Measurements from ENCODE around the gene EIF4EBP3. TPM values are rescaled to one million over a fixed set of nuclear protein-coding genes. Genes with fewer than 3 reads are reported as not detected.

The EIF4EBP3 gene
- total and polyA plus RNA-seq, 10 of the 15 experiments (the other 5 are each of a cell fraction or from before 2014, with no cell fraction given), result 3.5 to 16.1 (median 6.2) TPM

DNA sequence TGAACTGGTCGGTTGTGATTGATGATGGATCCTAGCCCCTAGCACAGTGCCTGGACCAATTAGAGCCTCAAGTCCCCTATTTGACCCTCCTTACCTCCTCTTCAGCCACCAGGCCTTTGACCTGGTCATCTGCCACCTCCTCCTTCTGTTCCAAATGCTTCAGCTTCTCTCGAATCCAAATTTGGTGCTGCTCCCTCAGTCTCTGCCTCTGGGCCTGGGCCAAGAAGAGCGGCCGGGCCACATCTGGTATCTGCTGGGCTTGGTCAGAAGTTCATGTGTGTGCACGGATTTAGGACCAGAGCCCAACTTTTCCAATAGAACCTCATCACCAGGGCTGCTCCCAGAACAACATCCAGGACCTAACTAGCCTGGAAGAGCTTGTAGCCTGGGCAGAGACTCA lies 23.6 kb downstream of the EIF4EBP3 start (continued):
- TF ChIP-seq, protein P1, sequence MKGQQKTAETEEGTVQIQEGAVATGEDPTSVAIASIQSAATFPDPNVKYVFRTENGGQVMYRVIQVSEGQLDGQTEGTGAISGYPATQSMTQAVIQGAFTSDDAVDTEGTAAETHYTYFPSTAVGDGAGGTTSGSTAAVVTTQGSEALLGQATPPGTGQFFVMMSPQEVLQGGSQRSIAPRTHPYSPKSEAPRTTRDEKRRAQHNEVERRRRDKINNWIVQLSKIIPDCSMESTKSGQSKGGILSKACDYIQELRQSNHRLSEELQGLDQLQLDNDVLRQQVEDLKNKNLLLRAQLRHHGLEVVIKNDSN (IDR thresholded peaks at IDR 0.05; ENCODE audit: borderline replicate concordance, extremely low read length, insufficient read depth, low read depth, low read length), result no peak

DNA sequence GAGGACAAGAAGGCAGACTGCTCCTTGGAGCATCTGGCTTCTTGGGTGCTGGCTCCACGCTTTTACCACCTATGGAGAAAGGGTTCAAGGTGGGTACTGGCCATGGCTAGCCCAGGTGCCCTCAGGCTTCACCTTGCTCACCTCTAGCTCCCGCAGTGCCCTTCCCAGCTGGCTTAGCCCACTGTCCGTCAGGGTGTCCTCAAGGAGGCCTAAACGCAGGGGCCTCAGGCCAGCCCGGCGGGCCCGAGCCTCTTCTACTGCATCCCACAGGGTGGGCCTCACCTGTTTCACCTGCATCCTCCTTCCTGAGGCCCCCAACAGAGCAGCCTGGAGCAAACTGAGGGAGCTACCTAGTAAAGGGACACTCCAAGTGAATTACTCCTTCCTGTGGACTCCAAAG lies 26.2 kb downstream of the EIF4EBP3 start:
- Histone ChIP-seq H3K9me3 (replicated peaks; ENCODE audit: control insufficient read depth, insufficient read depth, low read length) (no peaks in the 10 kb centered on the region), H3K4me1 (ENCODE audit: control insufficient read depth, insufficient read depth, low read length) (peaks cover 11% of the 10 kb centered on the region), H3K4me3 (no peak overlapping the region), H3K36me3 (ENCODE audit: control insufficient read depth in 2 of 2, insufficient read depth in 2 of 2, low read length in 1 of 2) (peaks cover 0 to 6% of the 10 kb centered on the region in 2 experiments; a peak in 2 of 4 replicates), H3K79me2 (ENCODE audit: control insufficient read depth, insufficient read depth, low read length) (no peaks in the 10 kb centered on the region; the same call in 1 of the 2 replicates), H3K9ac (ENCODE audit: control insufficient read depth, insufficient read depth, low read length) (no peak overlapping the region), H4K20me1 (ENCODE audit: control insufficient read depth, insufficient read depth) (no peaks in the 10 kb centered on the region), H2AFZ (ENCODE audit: control insufficient read depth, low read depth, low read length) (no peak overlapping the region), H3K4me2 (ENCODE audit: control insufficient read depth, insufficient read depth) (no peak overlapping the region), H3K27me3 (replicated peaks in 1 of 2; ENCODE audit: control insufficient read depth in 2 of 2, insufficient read depth in 2 of 2, low read length in 1 of 2) (no peaks in the 10 kb centered on the region), H3K27ac (ENCODE audit: control insufficient read depth, insufficient read depth) (no peak overlapping the region)
- 85% methylated on average over 7 of the region's 7 CpGs for WGBS (ENCODE audit: insufficient coverage, insufficient replicate concordance, low lambda C conversion rate, missing lambda C conversion rate)
- FAIRE-seq, result no peak
- ATAC-seq, result no peak
- ChIA-PET RAD21 (ENCODE audit: unreplicated experiment) (no interaction called here), SMC1A (ENCODE audit: uncharacterized antibody, unreplicated experiment) (no interaction called here), CTCF (no interaction called here), POLR2A (interaction anchor here (1.0 kb wide), 1 partner anchor 13 kb away, joined by 3 read pairs; no protein-coding TSS in a partner anchor)
- no peak for DNase-seq (ENCODE audit: low read depth, low spot score)
- in situ Hi-C loops (cut with MboI), result no loop called here
- intact Hi-C loops (cut with micrococcal nuclease; ENCODE audit: unreplicated experiment), result no loop called here
- TF ChIP-seq ZNF207 (IDR thresholded peaks at IDR 0.05; ENCODE audit: borderline replicate concordance) (no peak), YY1 (IDR thresholded peaks at IDR 0.05; ENCODE audit: low read depth, low read length) (no peak), SMAD1 (IDR thresholded peaks at IDR 0.05; ENCODE audit: low read depth, partially characterized antibody) (no peak), SUPT20H (IDR thresholded peaks at IDR 0.05; ENCODE audit: borderline replicate concordance, control insufficient read depth, low read depth, low read length) (no peak), ETV6 (conservative IDR thresholded peaks at IDR 0.05 in 1 of 2, IDR thresholded peaks at IDR 0.05 in 1 of 2; ENCODE audit: borderline replicate concordance in 1 of 2, low read depth in 1 of 2) (no peak), EP300 (IDR thresholded peaks at IDR 0.05; ENCODE audit: borderline replicate concordance in 1 of 2, control insufficient read depth in 1 of 2, low read depth in 2 of 2, low read length in 2 of 2) (no peak), MTA3 (IDR thresholded peaks at IDR 0.05; ENCODE audit: borderline replicate concordance, low read length) (no peak), IKZF2 (IDR thresholded peaks at IDR 0.05) (no peak), CBFB (IDR thresholded peaks at IDR 0.05; ENCODE audit: low read depth) (no peak), TCF3 (IDR thresholded peaks at IDR 0.05; ENCODE audit: borderline replicate concordance, insufficient read depth, low read depth, low read length) (no peak), YBX1 (IDR thresholded peaks at IDR 0.05) (no peak), TAF1 (IDR thresholded peaks at IDR 0.05; ENCODE audit: borderline replicate concordance, low read depth, low read length) (no peak), FOXK2 (IDR thresholded peaks at IDR 0.05) (no peak), MTA2 (IDR thresholded peaks at IDR 0.05; ENCODE audit: low read depth) (no peak), SMAD5 (IDR thresholded peaks at IDR 0.05; ENCODE audit: low read depth) (no peak), PML (IDR thresholded peaks at IDR 0.05; ENCODE audit: low read length) (no peak)
- TF ChIP-seq, protein P1 (IDR thresholded peaks at IDR 0.05; ENCODE audit: borderline replicate concordance, extremely low read length, insufficient read depth, low read depth, low read length), result no peak
- TF ChIP-seq, protein P2, sequence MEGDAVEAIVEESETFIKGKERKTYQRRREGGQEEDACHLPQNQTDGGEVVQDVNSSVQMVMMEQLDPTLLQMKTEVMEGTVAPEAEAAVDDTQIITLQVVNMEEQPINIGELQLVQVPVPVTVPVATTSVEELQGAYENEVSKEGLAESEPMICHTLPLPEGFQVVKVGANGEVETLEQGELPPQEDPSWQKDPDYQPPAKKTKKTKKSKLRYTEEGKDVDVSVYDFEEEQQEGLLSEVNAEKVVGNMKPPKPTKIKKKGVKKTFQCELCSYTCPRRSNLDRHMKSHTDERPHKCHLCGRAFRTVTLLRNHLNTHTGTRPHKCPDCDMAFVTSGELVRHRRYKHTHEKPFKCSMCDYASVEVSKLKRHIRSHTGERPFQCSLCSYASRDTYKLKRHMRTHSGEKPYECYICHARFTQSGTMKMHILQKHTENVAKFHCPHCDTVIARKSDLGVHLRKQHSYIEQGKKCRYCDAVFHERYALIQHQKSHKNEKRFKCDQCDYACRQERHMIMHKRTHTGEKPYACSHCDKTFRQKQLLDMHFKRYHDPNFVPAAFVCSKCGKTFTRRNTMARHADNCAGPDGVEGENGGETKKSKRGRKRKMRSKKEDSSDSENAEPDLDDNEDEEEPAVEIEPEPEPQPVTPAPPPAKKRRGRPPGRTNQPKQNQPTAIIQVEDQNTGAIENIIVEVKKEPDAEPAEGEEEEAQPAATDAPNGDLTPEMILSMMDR (IDR thresholded peaks at IDR 0.05 in 2 of 3, conservative IDR thresholded peaks at IDR 0.05 in 1 of 3; ENCODE audit: control insufficient read depth in 2 of 3, extremely low read depth in 1 of 3, insufficient read depth in 1 of 3, low read depth in 3 of 3, low read length in 3 of 3), result no peak
- no TSS peak for BruUV-seq (replicated peaks)

Measured in GM12878 (cell line).